Endothelial cell of umbilical vein (primary cell): ENCODE results near the gene DCLK1. TPM values are rescaled to one million over a fixed set of nuclear protein-coding genes. Genes with fewer than 3 reads are reported as not detected.

Experiments used
- BruUV-seq: library from RNA; stranded (reverse); fragments of 400-500 nt; replicated peaks from 2 replicates; lab custom pipeline; 2021; lab: Mats Ljungman, UMichigan
- CTCF ChIA-PET: fragments of 300-600, 350-600 bp; sonication (Branson Sonifier 250); formaldehyde crosslinking; loops from one replicate; lab custom pipeline; 2021; ENCODE audit warnings: antibody characterized with exemption, inconsistent platforms; lab: Charles Lee
- POLR2A ChIA-PET: fragments of 300-600, 350-600 bp; sonication (Branson Sonifier 250); formaldehyde crosslinking; loops from one replicate; lab custom pipeline; 2021; ENCODE audit warnings: antibody characterized with exemption, inconsistent platforms; lab: Charles Lee
- DNase-seq: peaks from one replicate; pipeline ENCODE4 v3.0.0-alpha.2; 2011; ENCODE audit warnings: low read depth, low spot score
- FAIRE-seq: peaks from 2 replicates; lab custom pipeline; 2011; peaks lifted over from hg19 to GRCh38; lab: Jason Lieb, UNC
- H2AFZ ChIP-seq: 2 replicates; pipeline ENCODE4 v1.6.0; 2012; ENCODE audit warnings: low read depth, low read length, control low read depth, inconsistent platforms
- H3K27ac ChIP-seq: 2 replicates; pipeline ENCODE4 v1.5.1; 2011; ENCODE audit warnings: low read depth, mild to moderate bottlenecking, control low read depth, low read length, moderate library complexity; ENCODE audit not compliant: insufficient read depth
- H3K27me3 ChIP-seq, 2 experiments: 2 replicates each; pipeline versions ENCODE4 v1.6.0 to v1.6.1; 2011; ENCODE audit warnings: low read length in 2 of 2, mixed read lengths in 1 of 2; ENCODE audit not compliant: control insufficient read depth in 2 of 2, insufficient read depth in 2 of 2
- H3K36me3 ChIP-seq, 2 experiments: 2 replicates in 1 of 2; 3 replicates in 1 of 2; pipeline ENCODE4 v1.5.1; 2011; ENCODE audit warnings: low read length in 2 of 2, mild to moderate bottlenecking in 1 of 2, moderate library complexity in 1 of 2; ENCODE audit not compliant: control insufficient read depth in 2 of 2, insufficient read depth in 2 of 2; ENCODE audit errors: extremely low read depth in 1 of 2
- H3K4me1 ChIP-seq: 3 replicates; pipeline ENCODE4 v1.5.1; 2011; ENCODE audit warnings: mild to moderate bottlenecking, low read length; ENCODE audit not compliant: control insufficient read depth, insufficient read depth; ENCODE audit errors: extremely low read depth
- H3K4me2 ChIP-seq: 2 replicates; pipeline ENCODE4 v1.6.1; 2011; ENCODE audit warnings: low read length, control low read depth, mixed read lengths; ENCODE audit not compliant: insufficient read depth
- H3K4me3 ChIP-seq, 3 experiments: fragments of 200-600 bp in 1 of 3; sonication (generic), shearing (Covaris generic) in 1 of 3; replicated peaks in 1 of 3; 2 replicates each; pipeline ENCODE4 v1.5.1; 2011 to 2016; ENCODE audit warnings: control low read depth in 3 of 3, low read length in 3 of 3, mild to moderate bottlenecking in 2 of 3, inconsistent platforms in 1 of 3, low read depth in 1 of 3, moderate library complexity in 1 of 3; ENCODE audit not compliant: insufficient read depth in 1 of 3
- H3K79me2 ChIP-seq: 2 replicates; pipeline ENCODE4 v1.6.0; 2012; ENCODE audit warnings: low read length, inconsistent platforms; ENCODE audit not compliant: control insufficient read depth, insufficient read depth
- H3K9ac ChIP-seq: replicated peaks from 2 replicates; pipeline ENCODE3; 2011; ENCODE audit warnings: low read length, control low read depth; ENCODE audit not compliant: insufficient read depth; ENCODE audit errors: extremely low read depth
- H3K9me1 ChIP-seq: replicated peaks from 3 replicates; pipeline ENCODE4 v1.6.0; 2011; ENCODE audit warnings: mild to moderate bottlenecking, low read length; ENCODE audit not compliant: control insufficient read depth, insufficient read depth; ENCODE audit errors: extremely low read depth
- H3K9me3 ChIP-seq: replicated peaks from 2 replicates; pipeline ENCODE4 v1.5.1; 2012; ENCODE audit warnings: low read length, inconsistent platforms; ENCODE audit not compliant: control insufficient read depth, insufficient read depth
- H4K20me1 ChIP-seq: replicated peaks from 2 replicates; pipeline ENCODE3; 2011; ENCODE audit warnings: mild to moderate bottlenecking, low read length; ENCODE audit not compliant: control insufficient read depth, insufficient read depth; ENCODE audit errors: extremely low read depth
- EZH2 ChIP-seq: IDR thresholded peaks from 2 replicates; pipeline ENCODE4 v1.6.1; 2012; ENCODE audit warnings: borderline replicate concordance, low read depth, mild to moderate bottlenecking, moderate library complexity, low read length, inconsistent platforms; ENCODE audit not compliant: severe bottlenecking
- FOS ChIP-seq: IDR thresholded peaks from 2 replicates; pipeline ENCODE4 v1.6.1; 2011; ENCODE audit warnings: mild to moderate bottlenecking, low read length, moderate library complexity, borderline replicate concordance; ENCODE audit not compliant: insufficient read depth
- GATA2 ChIP-seq: IDR thresholded peaks from 2 replicates; pipeline ENCODE4 v1.7.0; 2011; ENCODE audit warnings: low read depth, mild to moderate bottlenecking, moderate library complexity, mixed read lengths, low read length; ENCODE audit not compliant: insufficient read length, insufficient read depth
- JUN ChIP-seq: IDR thresholded peaks from 2 replicates; pipeline ENCODE4 v1.6.1; 2011; ENCODE audit warnings: borderline replicate concordance, low read depth; ENCODE audit not compliant: insufficient read length, insufficient read depth
- MYC ChIP-seq: IDR thresholded peaks from one replicate; pipeline ENCODE4 v1.6.1; 2011; ENCODE audit warnings: mild to moderate bottlenecking, low read depth, low read length
- POLR2A ChIP-seq: IDR thresholded peaks from 2 replicates; pipeline ENCODE4 v1.6.1; 2012; ENCODE audit warnings: low read depth, mild to moderate bottlenecking, control low read depth, low read length
- POLR2AphosphoS5 ChIP-seq: IDR thresholded peaks from 2 replicates; pipeline ENCODE4 v1.6.1; 2012; ENCODE audit warnings: low read depth, mild to moderate bottlenecking, control low read depth, low read length, moderate library complexity; ENCODE audit not compliant: insufficient read depth
- dilution Hi-C: fragments of 300-500 bp; cut with MboI; formaldehyde crosslinking; loops from one replicate; pipeline ENCODE4 v1.15.0; 2019; ENCODE audit warnings: low sequenced_read_pairs; ENCODE audit not compliant: extremely low pct_ligation_motif_present
- intact Hi-C: fragments of 100-400 bp; cut with micrococcal nuclease; formaldehyde crosslinking; loops from one replicate; pipeline ENCODE4 v1.10.0; 2022
- polyA plus RNA-seq, 4 experiments: library from polyadenylated mRNA; depleted of rRNA in 3 of 4; stranded (reverse) in 3 of 4; unstranded in 1 of 4; fragments of >200 nt; gene quantifications; 2 replicates each; pipeline versions ENCODE4 v1.2.1 to v1.2.3, GENCODE V29; 2011 to 2012; ENCODE audit warnings: missing spikeins in 1 of 4
- total RNA-seq: library from RNA; stranded (reverse); gene quantifications from 2 replicates; pipeline ENCODE4 v1.2.3, GENCODE V29; 2021
- TF ChIP-seq, protein P1 (sequence below): IDR thresholded peaks from 2 replicates; pipeline ENCODE4 v1.6.1; 2011; ENCODE audit not compliant: insufficient read depth, insufficient read length
- TF ChIP-seq, protein P2 (sequence below), 2 donors: IDR thresholded peaks; 1 replicate in 1 of 2; 2 replicates in 1 of 2; pipeline ENCODE4 v1.5.1; 2011; ENCODE audit warnings: low read length in 2 of 2, mild to moderate bottlenecking in 2 of 2, moderate library complexity in 2 of 2, control low read depth in 1 of 2, inconsistent platforms in 1 of 2, low read depth in 1 of 2; ENCODE audit not compliant: insufficient read depth in 1 of 2; ENCODE audit errors: extremely low read depth in 1 of 2

The DCLK1 gene
- total and polyA plus RNA-seq, 2 donors (not counting 3 experiments of a cell fraction or from before 2014, with no cell fraction given), result 0.28 to 3.9 TPM

DNA sequence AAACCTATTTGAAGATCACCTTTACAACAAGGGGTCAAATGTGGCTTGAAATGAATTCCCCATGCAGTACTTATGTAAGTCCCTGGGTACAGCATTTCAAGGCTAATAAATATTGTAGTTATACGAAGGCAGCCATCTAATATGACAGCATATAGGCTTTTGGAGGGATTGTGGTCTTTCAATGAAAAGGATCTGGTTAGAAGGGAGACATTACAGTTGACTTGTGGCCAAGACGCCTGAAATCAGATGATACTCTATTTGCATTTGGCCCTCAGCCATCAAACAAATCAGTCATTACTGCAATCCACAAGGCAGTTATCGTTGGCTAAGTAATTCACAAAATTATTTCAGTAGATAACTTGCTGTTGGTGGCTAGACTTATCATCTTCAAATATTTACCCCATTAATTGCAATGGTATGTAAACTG lies 242.7 kb downstream of the DCLK1 start:
- Histone ChIP-seq H3K9me3 (no peaks in the 10 kb centered on the region), H3K79me2 (no peaks in the 10 kb centered on the region), H3K36me3 (no peaks in the 10 kb centered on the region), H4K20me1 (no peaks in the 10 kb centered on the region), H3K9ac (no peak overlapping the region), H2AFZ (no peak overlapping the region), H3K27me3 (no peaks in the 10 kb centered on the region), H3K4me1 (no peaks in the 10 kb centered on the region), H3K9me1 (no peaks in the 10 kb centered on the region), H3K4me2 (no peak overlapping the region), H3K27ac (no peak overlapping the region), H3K4me3 (no peak overlapping the region)
- BruUV-seq, result no TSS peak
- TF ChIP-seq JUN (no peak), FOS (no peak), GATA2 (no peak), POLR2AphosphoS5 (no peak), POLR2A (no peak), EZH2 (no peak), MYC (no peak)
- TF ChIP-seq, protein P1, sequence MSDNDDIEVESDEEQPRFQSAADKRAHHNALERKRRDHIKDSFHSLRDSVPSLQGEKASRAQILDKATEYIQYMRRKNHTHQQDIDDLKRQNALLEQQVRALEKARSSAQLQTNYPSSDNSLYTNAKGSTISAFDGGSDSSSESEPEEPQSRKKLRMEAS, result no peak
- TF ChIP-seq, protein P2, sequence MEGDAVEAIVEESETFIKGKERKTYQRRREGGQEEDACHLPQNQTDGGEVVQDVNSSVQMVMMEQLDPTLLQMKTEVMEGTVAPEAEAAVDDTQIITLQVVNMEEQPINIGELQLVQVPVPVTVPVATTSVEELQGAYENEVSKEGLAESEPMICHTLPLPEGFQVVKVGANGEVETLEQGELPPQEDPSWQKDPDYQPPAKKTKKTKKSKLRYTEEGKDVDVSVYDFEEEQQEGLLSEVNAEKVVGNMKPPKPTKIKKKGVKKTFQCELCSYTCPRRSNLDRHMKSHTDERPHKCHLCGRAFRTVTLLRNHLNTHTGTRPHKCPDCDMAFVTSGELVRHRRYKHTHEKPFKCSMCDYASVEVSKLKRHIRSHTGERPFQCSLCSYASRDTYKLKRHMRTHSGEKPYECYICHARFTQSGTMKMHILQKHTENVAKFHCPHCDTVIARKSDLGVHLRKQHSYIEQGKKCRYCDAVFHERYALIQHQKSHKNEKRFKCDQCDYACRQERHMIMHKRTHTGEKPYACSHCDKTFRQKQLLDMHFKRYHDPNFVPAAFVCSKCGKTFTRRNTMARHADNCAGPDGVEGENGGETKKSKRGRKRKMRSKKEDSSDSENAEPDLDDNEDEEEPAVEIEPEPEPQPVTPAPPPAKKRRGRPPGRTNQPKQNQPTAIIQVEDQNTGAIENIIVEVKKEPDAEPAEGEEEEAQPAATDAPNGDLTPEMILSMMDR (IDR thresholded peaks at IDR 0.05; ENCODE audit: extremely low read depth in 1 of 2, insufficient read depth in 1 of 2, low read depth in 1 of 2, low read length in 2 of 2), result no peak
- POLR2A ChIA-PET, result no interaction called here
- CTCF ChIA-PET, result no interaction called here
- DNase-seq (no peak), FAIRE-seq (no peak)
- dilution Hi-C loops (no loop called here), intact Hi-C loops (no loop called here)
